HG03442 (cell line): Measurements from ENCODE around the gene SIVA1.

Experiments
- ATAC-seq: cut with Tn5 transposase; IDR thresholded peaks from one replicate; pipeline ENCODE4 v1.9.1; 2021; ENCODE audit warnings: mild to moderate bottlenecking, moderate library complexity; ENCODE audit not compliant: unreplicated experiment

The SIVA1 gene

GRCh38 chr14:104783484-104784217, 30.7 kb downstream of the SIVA1 start:
- no peak for ATAC-seq

GRCh38 chr14:104784218-104784568, 31.2 kb downstream of the SIVA1 start:
- ATAC-seq = no peak

GRCh38 chr14:104784846-104785707, 32.1 kb downstream of the SIVA1 start:
- ATAC-seq = no peak

- ATAC-seq = no peak
These were observed 32.7 kb downstream of the SIVA1 start for GRCh38 chr14:104785708-104786080.

GRCh38 chr14:104786091-104786586, 33.2 kb downstream of the SIVA1 start:
- no peak for ATAC-seq

- no peak for ATAC-seq
These were observed 34.1 kb downstream of the SIVA1 start for GRCh38 chr14:104786726-104787675.

GRCh38 chr14:104787736-104788135, 34.8 kb downstream of the SIVA1 start:
- no peak for ATAC-seq

GRCh38 chr14:104788161-104788818, 35.3 kb downstream of the SIVA1 start:
- no peak for ATAC-seq

- ATAC-seq = no peak
These were observed 36.1 kb downstream of the SIVA1 start for GRCh38 chr14:104788873-104789663.

GRCh38 chr14:104789752-104790743, 37.1 kb downstream of the SIVA1 start:
- no peak for ATAC-seq

- ATAC-seq = no peak
These were observed 38.5 kb downstream of the SIVA1 start for GRCh38 chr14:104791425-104791824.

- no peak for ATAC-seq
These were observed 39.3 kb downstream of the SIVA1 start for GRCh38 chr14:104792101-104792884.

GRCh38 chr14:104792945-104793702, 40.2 kb downstream of the SIVA1 start:
- no peak for ATAC-seq

GRCh38 chr14:104793703-104793959, 40.7 kb downstream of the SIVA1 start:
- ATAC-seq = no peak

GRCh38 chr14:104794099-104794498, 41.2 kb downstream of the SIVA1 start:
- ATAC-seq = no peak

GRCh38 chr14:104794631-104794992, 41.7 kb downstream of the SIVA1 start:
- peak; percentile 3 for ATAC-seq
